NB4 (cell line): Measurements from ENCODE around the gene FMR1NB.

Source experiments
- DNase-seq: peaks from one replicate; pipeline ENCODE4 v3.0.0; 2010; ENCODE audit warnings: low read depth
- H3K4me3 ChIP-seq: one replicate; pipeline ENCODE4 v1.5.1; 2011; ENCODE audit warnings: mild to moderate bottlenecking, low read depth, low read length, moderate library complexity
- MYC ChIP-seq: IDR thresholded peaks from 2 replicates; pipeline ENCODE4 v1.6.1; 2011; ENCODE audit warnings: low read depth, low read length
- POLR2A ChIP-seq: IDR thresholded peaks from 2 replicates; pipeline ENCODE4 v1.6.1; 2011; ENCODE audit warnings: mild to moderate bottlenecking; ENCODE audit not compliant: insufficient read length; ENCODE audit errors: extremely low read depth
- TF ChIP-seq, protein P1 (sequence below): IDR thresholded peaks from one replicate; pipeline ENCODE4 v1.5.1; 2012; ENCODE audit warnings: low read depth, low read length
- TF ChIP-seq, protein P2 (sequence below): IDR thresholded peaks from 2 replicates; pipeline ENCODE4 v1.6.1; 2011; ENCODE audit warnings: low read depth, low read length

Gene FMR1NB

DNA sequence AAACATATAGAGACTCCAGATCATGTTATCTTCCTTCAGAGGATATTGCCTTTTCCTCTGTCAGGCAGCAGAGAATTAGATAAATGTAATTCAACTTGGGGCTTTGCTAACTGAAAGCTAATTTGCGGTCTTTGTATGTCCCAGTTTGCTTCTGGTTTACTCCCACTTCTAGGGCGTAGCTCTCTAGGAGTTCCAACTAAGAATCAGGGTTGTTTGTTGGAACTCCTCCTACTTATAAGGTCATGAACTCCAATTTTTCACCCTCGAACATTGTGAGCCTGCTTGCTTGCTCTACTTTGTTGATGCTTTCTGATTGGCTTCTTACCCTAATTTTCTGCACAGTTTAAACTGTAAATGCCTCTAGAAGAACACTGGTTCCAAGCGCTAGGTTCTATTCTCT is 66.1 kb downstream of the FMR1NB start:
- no peak for DNase-seq
- H3K4me3 ChIP-seq = no peak overlapping the region
- TF ChIP-seq, protein P1, sequence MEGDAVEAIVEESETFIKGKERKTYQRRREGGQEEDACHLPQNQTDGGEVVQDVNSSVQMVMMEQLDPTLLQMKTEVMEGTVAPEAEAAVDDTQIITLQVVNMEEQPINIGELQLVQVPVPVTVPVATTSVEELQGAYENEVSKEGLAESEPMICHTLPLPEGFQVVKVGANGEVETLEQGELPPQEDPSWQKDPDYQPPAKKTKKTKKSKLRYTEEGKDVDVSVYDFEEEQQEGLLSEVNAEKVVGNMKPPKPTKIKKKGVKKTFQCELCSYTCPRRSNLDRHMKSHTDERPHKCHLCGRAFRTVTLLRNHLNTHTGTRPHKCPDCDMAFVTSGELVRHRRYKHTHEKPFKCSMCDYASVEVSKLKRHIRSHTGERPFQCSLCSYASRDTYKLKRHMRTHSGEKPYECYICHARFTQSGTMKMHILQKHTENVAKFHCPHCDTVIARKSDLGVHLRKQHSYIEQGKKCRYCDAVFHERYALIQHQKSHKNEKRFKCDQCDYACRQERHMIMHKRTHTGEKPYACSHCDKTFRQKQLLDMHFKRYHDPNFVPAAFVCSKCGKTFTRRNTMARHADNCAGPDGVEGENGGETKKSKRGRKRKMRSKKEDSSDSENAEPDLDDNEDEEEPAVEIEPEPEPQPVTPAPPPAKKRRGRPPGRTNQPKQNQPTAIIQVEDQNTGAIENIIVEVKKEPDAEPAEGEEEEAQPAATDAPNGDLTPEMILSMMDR = no peak
- TF ChIP-seq POLR2A (no peak), MYC (no peak)
- TF ChIP-seq, protein P2, sequence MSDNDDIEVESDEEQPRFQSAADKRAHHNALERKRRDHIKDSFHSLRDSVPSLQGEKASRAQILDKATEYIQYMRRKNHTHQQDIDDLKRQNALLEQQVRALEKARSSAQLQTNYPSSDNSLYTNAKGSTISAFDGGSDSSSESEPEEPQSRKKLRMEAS = no peak

DNA sequence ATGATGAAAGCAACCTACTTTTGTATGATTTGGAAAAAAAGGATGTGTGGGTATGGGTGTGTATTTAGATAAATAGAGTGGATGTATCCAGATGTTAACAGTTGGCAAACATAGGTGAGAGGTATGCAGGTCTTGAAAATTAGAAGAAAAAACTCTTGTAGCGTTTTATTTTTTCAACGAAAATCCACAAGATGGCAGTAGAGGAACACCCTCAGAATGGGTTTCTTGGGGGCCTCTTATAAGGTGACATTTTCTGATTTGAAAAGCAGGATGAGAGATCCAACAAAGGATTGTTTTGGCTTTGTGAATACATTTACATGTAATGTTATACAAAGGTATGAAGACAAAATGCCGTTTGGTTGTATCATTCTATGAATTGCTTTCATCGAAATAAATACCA is 68.3 kb downstream of the FMR1NB start:
- TF ChIP-seq, protein P1 = no peak
- TF ChIP-seq POLR2A (no peak), MYC (no peak)
- TF ChIP-seq, protein P2 = no peak
- DNase-seq = peak; percentile 53
- no peak overlapping the region for H3K4me3 ChIP-seq

DNA sequence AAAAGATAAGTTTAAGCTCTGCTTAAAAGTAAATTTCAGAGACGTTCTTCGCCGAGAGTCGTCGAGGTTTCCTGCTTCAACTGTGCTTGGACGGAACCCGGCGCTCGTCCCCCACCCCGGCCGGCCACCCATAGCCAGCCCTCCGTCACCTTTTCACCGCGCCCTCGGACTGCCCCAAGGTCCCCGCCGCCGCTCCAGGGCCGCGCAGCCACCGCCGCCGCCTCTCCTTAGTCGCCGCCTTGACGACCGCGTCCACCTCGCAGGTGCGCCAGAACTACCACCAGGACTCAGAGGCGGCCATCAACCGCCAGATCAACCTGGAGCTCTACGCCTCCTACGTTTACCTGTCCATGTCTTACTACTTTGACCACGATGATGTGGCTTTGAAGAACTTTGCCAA is 70.8 kb downstream of the FMR1NB start:
- TF ChIP-seq, protein P1 = no peak
- TF ChIP-seq MYC = no peak
- TF ChIP-seq, protein P2 = no peak
- TF ChIP-seq POLR2A = no peak
- DNase-seq = no peak
- no peak overlapping the region for H3K4me3 ChIP-seq

DNA sequence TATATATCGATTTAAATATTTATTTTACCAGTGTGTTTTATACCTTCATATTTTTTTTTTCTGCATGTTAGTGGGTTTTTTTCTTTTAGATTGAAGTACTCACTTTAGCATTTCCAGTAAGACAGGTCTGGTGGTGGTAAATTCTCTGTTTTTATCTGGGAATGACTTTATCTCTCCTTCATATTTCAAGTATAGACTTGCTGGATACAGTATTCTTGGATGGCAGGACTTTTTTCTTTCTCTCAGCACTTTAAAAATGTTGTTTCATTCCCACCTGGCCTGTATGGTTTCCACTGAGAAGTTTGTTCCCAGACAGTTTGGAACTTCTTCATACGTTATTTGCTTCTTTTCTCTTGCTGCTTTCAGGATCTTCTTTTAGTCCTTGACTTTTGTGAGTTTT is 86.1 kb downstream of the FMR1NB start:
- no peak for DNase-seq

DNA sequence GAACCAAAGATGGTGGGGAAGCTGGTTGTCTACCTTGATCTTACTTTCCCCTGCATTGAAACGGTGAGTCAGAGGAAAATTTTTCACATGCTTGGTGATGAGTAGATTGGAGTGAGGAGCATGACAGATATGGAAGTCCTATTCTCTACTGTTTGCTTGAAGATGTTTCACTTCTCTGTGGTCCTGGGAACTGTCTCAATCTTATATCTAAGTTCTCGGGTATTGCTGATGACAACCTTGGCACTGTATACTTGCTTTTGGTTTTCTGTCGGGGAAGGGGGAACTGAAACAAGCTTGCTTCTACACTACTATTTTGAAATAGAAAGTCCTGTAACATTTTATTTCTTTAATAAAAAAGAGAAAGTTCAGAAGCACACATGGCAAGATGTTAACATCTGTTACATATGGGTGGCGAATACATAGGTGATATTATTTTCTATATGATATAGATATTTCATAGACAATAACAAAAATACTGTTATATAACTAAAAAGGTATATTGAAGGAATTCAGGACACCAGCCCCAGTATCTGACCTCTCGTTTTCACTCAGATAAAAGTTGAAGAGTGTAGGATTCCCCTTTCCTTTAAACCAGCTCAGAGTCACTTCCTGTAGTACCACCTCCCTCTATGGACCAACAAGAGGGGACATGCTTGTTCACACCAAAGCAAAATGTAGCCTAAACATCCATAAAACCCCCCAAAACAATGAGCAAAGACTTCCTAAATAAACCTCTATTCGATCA is 88.8 kb downstream of the FMR1NB start:
- TF ChIP-seq, protein P2 = no peak
- TF ChIP-seq POLR2A (no peak), MYC (no peak)
- DNase-seq = no peak
- H3K4me3 ChIP-seq = no peak overlapping the region

More for the DNA sequence above, 86.1 kb downstream of the FMR1NB start:
- no peak overlapping the region for H3K4me3 ChIP-seq
- TF ChIP-seq MYC (no peak), POLR2A (no peak)
- TF ChIP-seq, protein P1 = no peak
- TF ChIP-seq, protein P2 = no peak

DNA sequence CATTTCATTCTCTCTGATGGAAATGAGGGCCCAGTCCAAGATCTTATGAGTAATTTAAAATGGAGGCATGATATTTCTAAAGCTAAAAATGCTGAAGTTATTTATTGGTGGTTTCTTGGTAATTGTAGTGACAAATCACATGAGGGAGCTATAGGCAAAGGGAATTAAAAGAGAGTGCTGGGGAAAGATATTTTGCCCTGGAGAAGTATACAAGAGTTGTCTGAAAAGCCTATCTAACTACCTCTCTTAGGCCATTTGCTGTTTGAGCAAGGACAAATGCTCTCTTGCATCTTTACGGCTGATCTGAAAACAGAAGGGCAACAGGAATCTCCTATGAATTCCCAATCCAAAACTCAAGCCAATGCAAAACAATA is 89.4 kb downstream of the FMR1NB start:
- TF ChIP-seq, protein P1 = no peak
- TF ChIP-seq, protein P2 = no peak
- TF ChIP-seq MYC (no peak), POLR2A (no peak)
- no peak overlapping the region for H3K4me3 ChIP-seq
- DNase-seq = peak; percentile 2
